A673 (cell line): ENCODE results near the gene PML.

Experiments used
- EZH2 ChIP-seq: fragments of 200-600 bp; sonication (generic); IDR thresholded peaks from 2 replicates; pipeline ENCODE4 v1.6.1; 2017; ENCODE audit warnings: borderline replicate concordance, low read depth, mild to moderate bottlenecking, mixed read lengths, antibody characterized with exemption, low read length; ENCODE audit not compliant: poor library complexity, severe bottlenecking
- TF ChIP-seq, protein P1 (sequence below): fragments of 300-800, 200-600 bp; sonication (generic); conservative IDR thresholded peaks from 2 replicates; pipeline ENCODE4 v1.5.1; 2017; ENCODE audit warnings: low read depth, mild to moderate bottlenecking, antibody characterized with exemption, low read length, moderate library complexity, mixed read lengths

DNA sequence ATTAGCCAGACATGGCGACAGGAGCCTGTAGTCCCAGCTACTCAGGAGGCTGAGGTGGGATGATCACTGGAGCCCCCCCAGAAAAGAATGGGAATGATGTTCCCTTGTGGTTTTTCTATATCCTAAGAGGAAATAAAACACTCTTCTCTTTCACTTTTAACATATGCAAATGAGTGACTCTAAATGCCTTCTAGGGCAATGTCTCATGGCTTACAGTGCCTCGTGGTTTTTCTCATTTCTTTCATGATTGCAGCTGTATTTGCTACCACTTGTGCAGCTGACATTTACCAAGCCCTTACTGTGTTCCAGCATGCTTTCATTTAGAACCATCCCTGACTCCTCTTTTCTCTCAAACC lies 28.8 kb upstream of the PML start:
- TF ChIP-seq, protein P1, sequence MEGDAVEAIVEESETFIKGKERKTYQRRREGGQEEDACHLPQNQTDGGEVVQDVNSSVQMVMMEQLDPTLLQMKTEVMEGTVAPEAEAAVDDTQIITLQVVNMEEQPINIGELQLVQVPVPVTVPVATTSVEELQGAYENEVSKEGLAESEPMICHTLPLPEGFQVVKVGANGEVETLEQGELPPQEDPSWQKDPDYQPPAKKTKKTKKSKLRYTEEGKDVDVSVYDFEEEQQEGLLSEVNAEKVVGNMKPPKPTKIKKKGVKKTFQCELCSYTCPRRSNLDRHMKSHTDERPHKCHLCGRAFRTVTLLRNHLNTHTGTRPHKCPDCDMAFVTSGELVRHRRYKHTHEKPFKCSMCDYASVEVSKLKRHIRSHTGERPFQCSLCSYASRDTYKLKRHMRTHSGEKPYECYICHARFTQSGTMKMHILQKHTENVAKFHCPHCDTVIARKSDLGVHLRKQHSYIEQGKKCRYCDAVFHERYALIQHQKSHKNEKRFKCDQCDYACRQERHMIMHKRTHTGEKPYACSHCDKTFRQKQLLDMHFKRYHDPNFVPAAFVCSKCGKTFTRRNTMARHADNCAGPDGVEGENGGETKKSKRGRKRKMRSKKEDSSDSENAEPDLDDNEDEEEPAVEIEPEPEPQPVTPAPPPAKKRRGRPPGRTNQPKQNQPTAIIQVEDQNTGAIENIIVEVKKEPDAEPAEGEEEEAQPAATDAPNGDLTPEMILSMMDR, result no peak
- no peak for TF ChIP-seq EZH2
